CD4-positive, CD25-positive, alpha-beta regulatory T cell (primary cell): Measurements from ENCODE around the gene SCAPER. TPM values are rescaled to one million over a fixed set of nuclear protein-coding genes. Genes with fewer than 3 reads are reported as not detected.

Experiments
- ATAC-seq, 2 donors: fragments of 150-1000 bp; cut with Tn5 transposase; one replicate each; pipeline ENCODE4 v1.10.0; 2021; ENCODE audit warnings: low read depth in 2 of 2, moderate number of reproducible peaks in 2 of 2, moderate library complexity in 1 of 2
- DNase-seq, 3 donors: peaks; one replicate each; pipeline versions ENCODE4 v3.0.0 to v3.0.0-alpha.2; 2012 to 2022; ENCODE audit warnings: mixed read lengths in 1 of 3
- H3K27ac ChIP-seq: one replicate; pipeline ENCODE4 v1.7.0; 2013; ENCODE audit warnings: mild to moderate bottlenecking, low read length; ENCODE audit not compliant: insufficient read depth, poor library complexity, severe bottlenecking
- H3K27me3 ChIP-seq: one replicate; pipeline ENCODE4 v1.7.0; 2013; ENCODE audit warnings: low read length; ENCODE audit not compliant: control insufficient read depth, insufficient read depth
- H3K36me3 ChIP-seq: one replicate; pipeline ENCODE4 v1.7.0; 2013; ENCODE audit warnings: mild to moderate bottlenecking, low read length, moderate library complexity; ENCODE audit not compliant: control insufficient read depth, insufficient read depth
- H3K4me1 ChIP-seq: 2 replicates; pipeline ENCODE4 v1.7.0; 2013; ENCODE audit warnings: mild to moderate bottlenecking, low read length; ENCODE audit not compliant: insufficient read depth, control insufficient read depth, poor library complexity, severe bottlenecking
- H3K4me3 ChIP-seq: one replicate; pipeline ENCODE4 v1.7.0; 2013; ENCODE audit warnings: low read depth, mild to moderate bottlenecking, low read length, moderate library complexity
- H3K9me3 ChIP-seq, 2 experiments: 1 replicate in 1 of 2; 2 replicates in 1 of 2; pipeline ENCODE4 v1.7.0; 2013; ENCODE audit warnings: low read length in 2 of 2, mild to moderate bottlenecking in 1 of 2, moderate library complexity in 1 of 2; ENCODE audit not compliant: control insufficient read depth in 2 of 2
- H3K27ac Mint-ChIP-seq, 3 donors: one replicate each; pipeline ENCODE4 v1.8.0; 2020 to 2022; ENCODE audit warnings: mild to moderate bottlenecking in 3 of 3, mixed read lengths in 3 of 3, moderate library complexity in 2 of 3
- H3K27me3 Mint-ChIP-seq: one replicate; pipeline ENCODE4 v1.8.0; 2022; ENCODE audit warnings: mild to moderate bottlenecking, mixed read lengths
- H3K36me3 Mint-ChIP-seq: one replicate; pipeline ENCODE4 v1.8.0; 2020; ENCODE audit warnings: mixed read lengths
- H3K4me1 Mint-ChIP-seq, 4 donors: one replicate each; pipeline ENCODE4 v1.8.0; 2020 to 2022; ENCODE audit warnings: mixed read lengths in 4 of 4, mild to moderate bottlenecking in 1 of 4
- H3K4me3 Mint-ChIP-seq, 4 donors: one replicate each; pipeline ENCODE4 v1.8.0; 2020 to 2022; ENCODE audit warnings: mild to moderate bottlenecking in 4 of 4, mixed read lengths in 4 of 4, moderate library complexity in 3 of 4
- H3K9me3 Mint-ChIP-seq, 7 donors: one replicate each; pipeline ENCODE4 v1.8.0; 2020 to 2022; ENCODE audit warnings: mixed read lengths in 7 of 7, mild to moderate bottlenecking in 3 of 7, moderate library complexity in 2 of 7
- polyA plus RNA-seq, 4 donors: library from polyadenylated mRNA; unstranded; fragments of 300-500 nt; fragmentation: Illumina TruSeq; gene quantifications; one replicate each; pipeline ENCODE4 v1.2.3, GENCODE V29; 2021
- total RNA-seq: library from RNA; stranded (reverse); gene quantifications from one replicate; pipeline ENCODE4 v1.2.3, GENCODE V29; 2022

SCAPER gene, protein sequence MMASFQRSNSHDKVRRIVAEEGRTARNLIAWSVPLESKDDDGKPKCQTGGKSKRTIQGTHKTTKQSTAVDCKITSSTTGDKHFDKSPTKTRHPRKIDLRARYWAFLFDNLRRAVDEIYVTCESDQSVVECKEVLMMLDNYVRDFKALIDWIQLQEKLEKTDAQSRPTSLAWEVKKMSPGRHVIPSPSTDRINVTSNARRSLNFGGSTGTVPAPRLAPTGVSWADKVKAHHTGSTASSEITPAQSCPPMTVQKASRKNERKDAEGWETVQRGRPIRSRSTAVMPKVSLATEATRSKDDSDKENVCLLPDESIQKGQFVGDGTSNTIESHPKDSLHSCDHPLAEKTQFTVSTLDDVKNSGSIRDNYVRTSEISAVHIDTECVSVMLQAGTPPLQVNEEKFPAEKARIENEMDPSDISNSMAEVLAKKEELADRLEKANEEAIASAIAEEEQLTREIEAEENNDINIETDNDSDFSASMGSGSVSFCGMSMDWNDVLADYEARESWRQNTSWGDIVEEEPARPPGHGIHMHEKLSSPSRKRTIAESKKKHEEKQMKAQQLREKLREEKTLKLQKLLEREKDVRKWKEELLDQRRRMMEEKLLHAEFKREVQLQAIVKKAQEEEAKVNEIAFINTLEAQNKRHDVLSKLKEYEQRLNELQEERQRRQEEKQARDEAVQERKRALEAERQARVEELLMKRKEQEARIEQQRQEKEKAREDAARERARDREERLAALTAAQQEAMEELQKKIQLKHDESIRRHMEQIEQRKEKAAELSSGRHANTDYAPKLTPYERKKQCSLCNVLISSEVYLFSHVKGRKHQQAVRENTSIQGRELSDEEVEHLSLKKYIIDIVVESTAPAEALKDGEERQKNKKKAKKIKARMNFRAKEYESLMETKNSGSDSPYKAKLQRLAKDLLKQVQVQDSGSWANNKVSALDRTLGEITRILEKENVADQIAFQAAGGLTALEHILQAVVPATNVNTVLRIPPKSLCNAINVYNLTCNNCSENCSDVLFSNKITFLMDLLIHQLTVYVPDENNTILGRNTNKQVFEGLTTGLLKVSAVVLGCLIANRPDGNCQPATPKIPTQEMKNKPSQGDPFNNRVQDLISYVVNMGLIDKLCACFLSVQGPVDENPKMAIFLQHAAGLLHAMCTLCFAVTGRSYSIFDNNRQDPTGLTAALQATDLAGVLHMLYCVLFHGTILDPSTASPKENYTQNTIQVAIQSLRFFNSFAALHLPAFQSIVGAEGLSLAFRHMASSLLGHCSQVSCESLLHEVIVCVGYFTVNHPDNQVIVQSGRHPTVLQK (N-terminal part only)
- total RNA-seq (38.1 TPM), polyA plus RNA-seq (10 to 100 TPM; 13.2 to 16.9 (median 14.5) TPM)

DNA sequence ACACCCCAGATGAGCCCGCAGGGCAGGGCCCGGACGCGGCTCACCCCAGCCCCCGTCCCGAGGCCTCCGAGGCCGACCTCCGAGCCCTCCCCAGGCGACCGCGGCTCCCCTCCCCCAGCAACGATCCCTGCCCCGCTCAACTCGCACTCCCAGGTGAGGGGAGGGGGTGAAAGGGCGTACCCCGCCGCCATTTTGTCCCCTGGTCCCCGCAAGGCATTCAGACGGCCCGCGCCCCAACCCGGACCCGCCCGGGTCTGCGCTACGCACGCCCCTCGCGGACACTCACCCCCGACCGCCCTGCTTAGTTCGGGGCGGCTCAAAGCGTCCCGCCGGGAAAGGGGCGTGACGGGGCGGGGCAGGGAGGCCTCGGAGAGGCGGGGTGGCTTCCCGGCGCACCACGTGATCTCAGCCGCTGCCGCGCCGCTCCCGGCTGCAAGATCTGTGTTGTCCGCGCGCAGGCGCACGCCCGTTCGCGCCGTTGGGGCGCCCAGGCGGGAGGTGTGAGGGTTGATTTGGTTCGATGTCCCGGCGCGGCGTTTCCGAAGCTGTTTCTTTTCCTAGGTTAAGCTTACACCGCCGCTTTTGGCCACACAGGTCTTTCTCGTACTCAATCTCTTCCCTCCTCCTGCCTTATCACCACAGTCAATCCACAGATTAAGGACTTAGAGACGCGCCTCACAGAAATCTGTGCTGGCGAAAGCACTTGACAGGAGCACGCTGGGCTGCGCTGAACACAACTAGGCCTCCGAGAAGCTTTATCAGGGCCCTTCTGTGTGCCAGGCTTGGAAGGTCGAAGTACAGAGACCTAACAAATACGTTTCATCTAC lies at the start of gene SCAPER:
Gene SCAPER (minus strand): TSS at position 328 of the 827 bp plus-strand sequence. CDS start 21,523 bp downstream, outside the sequence.
- no peaks in the 10 kb centered on the region for H3K27me3 ChIP-seq
- no peaks in the 10 kb centered on the region for H3K9me3 Mint-ChIP-seq

GRCh38 chr15:76954744-76955143 lies 49.6 kb upstream of the SCAPER start:
- Mint-ChIP-seq H3K27me3 (no peaks in the 10 kb centered on the region), H3K36me3 (no peaks in the 10 kb centered on the region), H3K4me3 (no peak overlapping the region), H3K27ac (peak overlapping the region in 1 of 3 donors; percentile 35), H3K4me1 (peaks cover 6 to 13% (median 7%) of the 10 kb centered on the region in 4 donors), H3K9me3 (no peaks in the 10 kb centered on the region)
- Histone ChIP-seq H3K4me3 (no peak overlapping the region), H3K9me3 (no peaks in the 10 kb centered on the region), H3K4me1 (peaks cover 3% of the 10 kb centered on the region), H3K27ac (no peak overlapping the region), H3K27me3 (no peaks in the 10 kb centered on the region), H3K36me3 (no peaks in the 10 kb centered on the region)
- DNase-seq (no peak), ATAC-seq (no peak)

More for the DNA sequence above, at the start of gene SCAPER:
- Mint-ChIP-seq H3K27ac (peak within 1 kb of the TSS; percentile 94 to 96 (median 95)), H3K4me3 (peak within 1 kb of the TSS; percentile 93 to 98 (median 94)), H3K4me1 (peaks cover 17 to 41% (median 25%) of the 10 kb centered on the region in 4 donors), H3K27me3 (peaks cover 5% of the 10 kb centered on the region), H3K36me3 (peaks cover 5% of the 10 kb centered on the region)
- H3K36me3 ChIP-seq, result no peaks in the 10 kb centered on the region
- DNase-seq, result peak; percentile 87 to 94 (median 89)
- peak; percentile 89 to 91 for ATAC-seq
- peak within 1 kb of the TSS; percentile 85 for H3K4me3 ChIP-seq
- H3K27ac ChIP-seq, result peak within 1 kb of the TSS; percentile 76
- peaks cover 20% of the 10 kb centered on the region for H3K4me1 ChIP-seq
- H3K9me3 ChIP-seq, result no peaks in the 10 kb centered on the region

DNA sequence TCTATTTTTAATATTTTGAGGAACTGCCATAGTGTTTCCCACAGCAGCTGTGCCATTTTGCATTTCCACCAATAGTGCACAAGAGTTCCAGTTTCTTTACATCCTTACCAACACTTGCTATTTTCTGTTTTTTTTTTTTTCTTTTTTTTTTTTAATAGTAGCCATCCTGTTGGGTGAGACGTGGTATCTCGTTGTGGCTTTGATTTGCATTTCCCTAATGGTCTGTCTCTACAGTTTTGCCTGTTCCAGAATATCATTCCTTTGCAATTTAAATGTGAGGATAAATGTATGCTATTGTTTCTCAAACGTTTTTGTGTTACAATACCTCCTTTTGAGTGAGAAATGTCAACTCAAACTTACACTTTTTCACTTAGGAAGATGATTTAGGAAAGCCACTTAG lies 48.8 kb upstream of the SCAPER start:
- Histone ChIP-seq H3K4me1 (peaks cover 3% of the 10 kb centered on the region), H3K27me3 (no peaks in the 10 kb centered on the region), H3K9me3 (no peaks in the 10 kb centered on the region), H3K27ac (no peak overlapping the region), H3K36me3 (peaks cover 6% of the 10 kb centered on the region), H3K4me3 (no peak overlapping the region)
- Mint-ChIP-seq H3K4me1 (peaks cover 6 to 13% (median 7%) of the 10 kb centered on the region in 4 donors), H3K36me3 (no peaks in the 10 kb centered on the region), H3K9me3 (no peaks in the 10 kb centered on the region), H3K4me3 (no peak overlapping the region), H3K27ac (no peak overlapping the region), H3K27me3 (no peaks in the 10 kb centered on the region)
- DNase-seq, result no peak
- ATAC-seq, result no peak

DNA sequence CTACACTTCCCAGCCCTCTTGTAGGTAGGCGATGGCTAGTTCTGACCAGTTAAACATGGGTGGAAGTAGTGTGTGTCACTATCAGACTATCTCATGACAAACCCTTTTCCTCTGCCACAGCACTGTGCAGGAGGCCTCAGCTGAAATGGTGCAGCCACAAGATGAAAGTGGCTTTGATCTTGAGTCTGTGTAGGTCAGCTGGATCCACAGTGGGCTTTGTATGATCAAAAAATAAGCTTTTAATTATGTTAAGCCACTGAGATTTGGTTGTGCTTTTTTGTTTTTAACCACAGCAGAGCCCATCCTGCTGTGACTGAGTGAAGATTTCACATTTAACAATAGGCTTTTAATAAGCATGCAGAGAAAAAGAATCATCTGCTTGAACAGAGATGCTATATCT lies 46.1 kb upstream of the SCAPER start:
- no peak overlapping the region for H3K4me3 Mint-ChIP-seq

GRCh38 chr15:76947454-76947853 lies 42.3 kb upstream of the SCAPER start:
- Mint-ChIP-seq H3K4me3 (no peak overlapping the region), H3K27ac (peak overlapping the region; percentile 5 to 66 (median 48)), H3K9me3 (peaks cover 0 to 4% (median 0%) of the 10 kb centered on the region in 7 donors), H3K27me3 (no peaks in the 10 kb centered on the region), H3K4me1 (peaks cover 10 to 20% (median 19%) of the 10 kb centered on the region in 4 donors), H3K36me3 (peaks cover 39% of the 10 kb centered on the region)
- no peak overlapping the region for H3K4me3 ChIP-seq
- DNase-seq (no peak), ATAC-seq (no peak)
- peaks cover 16% of the 10 kb centered on the region for H3K36me3 ChIP-seq
- no peaks in the 10 kb centered on the region for H3K9me3 ChIP-seq
- H3K27me3 ChIP-seq, result no peaks in the 10 kb centered on the region
- H3K27ac ChIP-seq, result no peak overlapping the region
- H3K4me1 ChIP-seq, result peaks cover 3% of the 10 kb centered on the region

More for the DNA sequence above, 46.1 kb upstream of the SCAPER start:
- Mint-ChIP-seq H3K4me1 (peaks cover 10 to 20% (median 17%) of the 10 kb centered on the region in 4 donors), H3K36me3 (peaks cover 19% of the 10 kb centered on the region), H3K9me3 (peaks cover 0 to 2% (median 0%) of the 10 kb centered on the region in 7 donors), H3K27me3 (no peaks in the 10 kb centered on the region), H3K27ac (peak overlapping the region in 2 of 3 donors; percentile 11 to 39)
- no peaks in the 10 kb centered on the region for H3K27me3 ChIP-seq
- peaks cover 16% of the 10 kb centered on the region for H3K36me3 ChIP-seq
- ATAC-seq, result no peak
- no peak for DNase-seq
- no peak overlapping the region for H3K4me3 ChIP-seq
- no peak overlapping the region for H3K27ac ChIP-seq
- no peaks in the 10 kb centered on the region for H3K9me3 ChIP-seq
- H3K4me1 ChIP-seq, result peaks cover 3% of the 10 kb centered on the region

GRCh38 chr15:76945494-76946093 lies 40.5 kb upstream of the SCAPER start:
- H3K27me3 Mint-ChIP-seq, result no peaks in the 10 kb centered on the region
- ATAC-seq (no peak), DNase-seq (no peak)
- Histone ChIP-seq H3K4me1 (no peaks in the 10 kb centered on the region), H3K27me3 (no peaks in the 10 kb centered on the region), H3K36me3 (peaks cover 16% of the 10 kb centered on the region), H3K27ac (no peak overlapping the region), H3K4me3 (no peak overlapping the region), H3K9me3 (no peaks in the 10 kb centered on the region)
- peaks cover 4 to 14% (median 9%) of the 10 kb centered on the region in 4 donors for H3K4me1 Mint-ChIP-seq
- no peak overlapping the region for H3K4me3 Mint-ChIP-seq
- H3K9me3 Mint-ChIP-seq, result peaks cover 0 to 4% (median 0%) of the 10 kb centered on the region in 7 donors
- H3K27ac Mint-ChIP-seq, result peak overlapping the region in 2 of 3 donors; percentile 17 to 86
- peaks cover 39% of the 10 kb centered on the region for H3K36me3 Mint-ChIP-seq
